DMS53 treated with DMSO at 0.1 percent for 48 hours (cell line): ENCODE measurements around the gene FLCN.
A peak's percentile ranks its signal among the peaks of the same experiment; 100 is the strongest.
"Not testable (repeated sequence)": the region's sequence is repeated elsewhere in the genome, so short reads cannot be mapped to it uniquely, and the experiment has no call there.

ENCODE experiments used
- DNase-seq: peaks from one replicate; lab custom pipeline; 2025; ENCODE audit not compliant: unreplicated experiment; lab: John Stamatoyannopoulos, UW

FLCN gene

GRCh38 chr17:17188586-17188985, 48.4 kb downstream of the FLCN start:
- no peak for DNase-seq

- DNase-seq: no peak
These were observed 50.1 kb downstream of the FLCN start for GRCh38 chr17:17186551-17187505.

GRCh38 chr17:17186051-17186450, 50.9 kb downstream of the FLCN start:
- DNase-seq: peak; percentile 1

GRCh38 chr17:17184985-17185757, 51.8 kb downstream of the FLCN start:
- not testable (repeated sequence) for DNase-seq

- DNase-seq: no peak
These were observed 53.2 kb downstream of the FLCN start for GRCh38 chr17:17183744-17184143.

GRCh38 chr17:17182598-17183136, 54.3 kb downstream of the FLCN start:
- DNase-seq: no peak

GRCh38 chr17:17181666-17182597, 55.0 kb downstream of the FLCN start:
- no peak for DNase-seq

GRCh38 chr17:17180741-17181525, 56.0 kb downstream of the FLCN start:
- DNase-seq: no peak

- no peak for DNase-seq
These were observed 56.8 kb downstream of the FLCN start for GRCh38 chr17:17180141-17180603.

- DNase-seq: no peak
These were observed 57.6 kb downstream of the FLCN start for GRCh38 chr17:17179371-17179827.

- DNase-seq: no peak
These were observed 59.8 kb downstream of the FLCN start for GRCh38 chr17:17177176-17177575.

GRCh38 chr17:17176341-17176740, 60.6 kb downstream of the FLCN start:
- DNase-seq: no peak

GRCh38 chr17:17175917-17176316, 61.1 kb downstream of the FLCN start:
- DNase-seq: no peak

GRCh38 chr17:17175340-17175739, 61.6 kb downstream of the FLCN start:
- no peak for DNase-seq

GRCh38 chr17:17173921-17174320, 63.0 kb downstream of the FLCN start:
- DNase-seq: no peak

- no peak for DNase-seq
These were observed 64.0 kb downstream of the FLCN start for GRCh38 chr17:17172990-17173389.

GRCh38 chr17:17172001-17172939, 64.7 kb downstream of the FLCN start:
- DNase-seq: no peak

GRCh38 chr17:17171186-17171585, 65.8 kb downstream of the FLCN start:
- no peak for DNase-seq
